ENCODE data around the gene ANXA6. TPM values are rescaled to one million over a fixed set of nuclear protein-coding genes. Genes with fewer than 3 reads are reported as not detected.

The ANXA6 gene
- total and polyA plus RNA-seq, 9 of the 15 experiments (the other 6 are each of a cell fraction or from before 2014, with no cell fraction given), result 0.70 to 13.2 (median 8.3) TPM

- no peak for TF ChIP-seq ETV5 (CRISPR knock-in tag; IDR thresholded peaks at IDR 0.05; ENCODE audit: low read depth)
- peak; percentile 27 to 77; a peak in 3 of 4 replicates for TF ChIP-seq RCOR1 (IDR thresholded peaks at IDR 0.05; ENCODE audit: borderline replicate concordance in 1 of 2, low read depth in 2 of 2, low read length in 2 of 2)
- TF ChIP-seq ZNF592 (IDR thresholded peaks at IDR 0.05), result no peak
- no peak for TF ChIP-seq SRF (CRISPR knock-in tag; IDR thresholded peaks at IDR 0.05)
- no peak for TF ChIP-seq ZNF696 (CRISPR knock-in tag; conservative IDR thresholded peaks at IDR 0.05)
- no peak for TF ChIP-seq NFYB (IDR thresholded peaks at IDR 0.05; ENCODE audit: extremely low read depth, insufficient read length)
- peak; percentile 34; the same call in 1 of the 2 replicates for TF ChIP-seq STAT5A (IDR thresholded peaks at IDR 0.05; ENCODE audit: borderline replicate concordance, low read length)
- TF ChIP-seq MTA1 (IDR thresholded peaks at IDR 0.05; ENCODE audit: borderline replicate concordance), result no peak
- TF ChIP-seq MXD1 (CRISPR knock-in tag; IDR thresholded peaks at IDR 0.05; ENCODE audit: borderline replicate concordance, poor library complexity, severe bottlenecking), result no peak
- TF ChIP-seq NFE2 (IDR thresholded peaks at IDR 0.05; ENCODE audit: low read depth), result no peak
- TF ChIP-seq GTF2F1 (IDR thresholded peaks at IDR 0.05; ENCODE audit: low read depth, low read length), result no peak
- TF ChIP-seq JUNB (CRISPR knock-in tag; conservative IDR thresholded peaks at IDR 0.05), result no peak
- TF ChIP-seq ZBTB26 (CRISPR knock-in tag; IDR thresholded peaks at IDR 0.05), result no peak
- TF ChIP-seq NFXL1 (CRISPR knock-in tag; IDR thresholded peaks at IDR 0.05), result no peak
- TF ChIP-seq SMC3 (conservative IDR thresholded peaks at IDR 0.05; ENCODE audit: insufficient read depth, low read depth, low read length), result no peak
- no peak for TF ChIP-seq MAFG (tag; conservative IDR thresholded peaks at IDR 0.05)
- peak; percentile 49; the same call in 1 of the 2 replicates for TF ChIP-seq BRD4 (IDR thresholded peaks at IDR 0.05)
- TF ChIP-seq TAL1 (IDR thresholded peaks at IDR 0.05), result peak; percentile 40
- peak; percentile 25; the same call in 1 of the 2 replicates for TF ChIP-seq MTA2 (IDR thresholded peaks at IDR 0.05; ENCODE audit: low read depth)
- TF ChIP-seq HBP1 (CRISPR knock-in tag; IDR thresholded peaks at IDR 0.05), result no peak
- 0 out of 2 replicates have a peak, but pooled peaks have one; percentile 29 for TF ChIP-seq ZNF174 (CRISPR knock-in tag; IDR thresholded peaks at IDR 0.05)
- peak; percentile 41 for TF ChIP-seq CHD1 (IDR thresholded peaks at IDR 0.05; ENCODE audit: low read length)
- TF ChIP-seq CBFA2T3 (IDR thresholded peaks at IDR 0.05), result peak; percentile 64
These were observed 56.9 kb downstream of the ANXA6 start (continued) for GRCh38 chr5:151100681-151101080.
